Left lung (tissue), 10 donors: ENCODE results near the gene NPBWR2. TPM values are rescaled to one million over a fixed set of nuclear protein-coding genes. Genes with fewer than 3 reads are reported as not detected.

Experiments
- ATAC-seq: fragments of 200-7000 bp; cut with Tn5 transposase; one replicate; pipeline ENCODE4 v1.9.1; 2020; ENCODE audit warnings: moderate library complexity
- DNase-seq, 4 donors: peaks; one replicate each; pipeline ENCODE4 v3.0.0-alpha.2; 2013 to 2020
- H3K27ac ChIP-seq, 2 donors: fragments of 200-600 bp; sonication (generic) in 1 of 2; one replicate each; pipeline versions ENCODE4 v1.5.0 to v1.8.0; 2020 to 2021
- H3K27me3 ChIP-seq, 2 donors: fragments of 200-600 bp; sonication (generic) in 1 of 2; one replicate each; pipeline versions ENCODE4 v1.5.0 to v1.8.0; 2020 to 2021
- H3K36me3 ChIP-seq, 2 donors: fragments of 200-600 bp; sonication (generic) in 1 of 2; one replicate each; pipeline versions ENCODE4 v1.5.0 to v1.8.0; 2020 to 2021
- H3K4me1 ChIP-seq, 2 donors: fragments of 200-600 bp; one replicate each; pipeline ENCODE4 v1.8.0; 2021
- H3K4me3 ChIP-seq, 2 donors: fragments of 200-600 bp; sonication (generic) in 1 of 2; one replicate each; pipeline versions ENCODE4 v1.5.0 to v1.8.0; 2020 to 2021; ENCODE audit warnings: mild to moderate bottlenecking in 1 of 2
- H3K9me3 ChIP-seq, 2 donors: fragments of 200-600 bp; sonication (generic) in 1 of 2; one replicate each; pipeline versions ENCODE4 v1.5.0 to v1.8.0; 2020 to 2021
- CTCF ChIP-seq, 2 donors: fragments of 200-600 bp; sonication (generic) in 1 of 2; IDR thresholded peaks; one replicate each; pipeline versions ENCODE4 v1.5.0 to v1.8.0; 2021; ENCODE audit warnings: antibody characterized with exemption in 2 of 2
- intact Hi-C, 2 donors: fragments of 100-400 bp; cut with DNase I; formaldehyde crosslinking; loops; one replicate each; pipeline versions ENCODE4 v1.11.2 to v1.14.2; 2022
- microRNA-seq, 2 donors: library from miRNA; unstranded; fragments of <30 nt; microRNA quantifications; one replicate each; pipeline ENCODE4, GENCODE V29; 2019
- polyA plus RNA-seq, 6 donors: library from polyadenylated mRNA; unstranded; fragments of 120-200 nt; gene quantifications; one replicate each; pipeline ENCODE4 v1.2.1, GENCODE V29; 2013; ENCODE audit not compliant: insufficient read length in 6 of 6
- total RNA-seq, 2 donors: library from RNA; stranded (reverse); fragmentation: NEBNext Ultra II Directional; extraction: Animal tissue kit (Norgen Biotek cat#: 25700); gene quantifications; one replicate each; pipeline ENCODE4 v1.2.1, GENCODE V29; 2021
- donor health status: DM: no; HTN: yes; CAD: no.
- donor health status: DM: no; HTN: no; CAD: no.

The NPBWR2 gene
- total and polyA plus RNA-seq, 8 donors: not detected

DNA sequence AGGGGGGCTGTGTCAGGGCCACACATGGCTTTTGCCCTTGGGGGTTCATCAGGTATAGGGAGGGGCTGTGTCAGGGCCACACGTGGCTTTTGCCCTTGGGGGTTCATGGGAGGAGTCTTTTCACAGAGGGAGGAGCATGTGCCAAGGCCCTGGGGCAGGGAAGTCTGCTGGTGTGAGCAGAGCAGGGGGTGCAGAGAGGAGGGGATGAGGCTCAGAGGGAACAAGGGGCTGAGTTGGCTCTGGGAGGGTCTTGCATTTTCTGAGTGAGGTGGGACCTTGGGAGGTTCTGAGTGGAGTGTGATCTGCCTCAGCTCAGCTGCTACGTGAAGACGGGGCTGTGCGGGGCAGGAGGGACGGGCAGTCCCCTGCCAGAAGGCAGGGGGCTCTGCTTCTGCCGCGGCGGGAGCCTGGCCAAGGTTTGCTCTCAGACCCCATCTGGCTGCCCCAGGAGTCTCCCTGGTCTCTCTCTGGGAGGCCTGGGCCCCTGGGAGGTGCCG lies 51.9 kb downstream of the NPBWR2 start:
- no peak for TF ChIP-seq CTCF (IDR thresholded peaks at IDR 0.05)
- Histone ChIP-seq H3K27me3 (peaks cover 5 to 70% of the 10 kb centered on the region in 2 donors), H3K4me1 (peaks cover 6 to 43% of the 10 kb centered on the region in 2 donors), H3K4me3 (no peak overlapping the region), H3K9me3 (no peaks in the 10 kb centered on the region), H3K27ac (peak overlapping the region; percentile 77), H3K36me3 (no peaks in the 10 kb centered on the region)
- ATAC-seq (no peak), DNase-seq (no peak)
- intact Hi-C loops: no loop called here

- DNase-seq (peak in 2 of 4 donors; percentile 73 to 91), ATAC-seq (peak; percentile 19)
- no peak for TF ChIP-seq CTCF (IDR thresholded peaks at IDR 0.05)
- peaks cover 15 to 84% of the 10 kb centered on the region in 2 donors for H3K27me3 ChIP-seq
- no peaks in the 10 kb centered on the region for H3K36me3 ChIP-seq
- H3K4me3 ChIP-seq: no peak overlapping the region
- intact Hi-C loops: no loop called here
- peak overlapping the region; percentile 77 for H3K27ac ChIP-seq
- H3K9me3 ChIP-seq: no peaks in the 10 kb centered on the region
- peaks cover 6 to 48% of the 10 kb centered on the region in 2 donors for H3K4me1 ChIP-seq
Measured at GRCh38 chr20:64053841-64054661, 53.3 kb downstream of the NPBWR2 start.

Small RNAs within 50 kb of the gene (microRNA-seq; reads per million reads assigned to microRNA genes)
- gene MIR6813: 0.96 to 3.2 reads per million in 2 donors

Other genes with a start within 250 kb of the NPBWR2 start
- gene ABHD16B, start 246.1 kb downstream of the NPBWR2 start, total RNA-seq: under 1 TPM in 1 of 2 donors, not detected in 1; 0.18 TPM
- not detected for gene ABHD16B, start 246.1 kb downstream of the NPBWR2 start, polyA plus RNA-seq
- gene TPD52L2, start 242.3 kb downstream of the NPBWR2 start, total RNA-seq: 100 to 1,000 TPM; 105 to 116 TPM
- 10 to 100 TPM; 82.6 to 95.5 (median 85.9) TPM for gene TPD52L2, start 242.3 kb downstream of the NPBWR2 start, polyA plus RNA-seq
- gene DNAJC5, start 212.4 kb downstream of the NPBWR2 start, total RNA-seq: 10 to 100 TPM; 39.9 to 59.5 TPM
- gene DNAJC5, start 212.4 kb downstream of the NPBWR2 start, polyA plus RNA-seq: 10 to 100 TPM; 17.5 to 30.5 (median 24.3) TPM
- gene UCKL1, start 151.1 kb downstream of the NPBWR2 start, total RNA-seq: 10 to 100 TPM; 26.7 to 31.6 TPM
- gene UCKL1, start 151.1 kb downstream of the NPBWR2 start, polyA plus RNA-seq: 10 to 100 TPM; 47.1 to 68.8 (median 60.0) TPM
- 10 to 100 TPM; 16.4 to 16.9 TPM for gene ZNF512B, start 137.6 kb downstream of the NPBWR2 start, total RNA-seq
- 10 to 100 TPM; 23.1 to 38.3 (median 30.4) TPM for gene ZNF512B, start 137.6 kb downstream of the NPBWR2 start, polyA plus RNA-seq
- 1 to 10 TPM; 4.6 to 6.0 TPM for gene SAMD10, start 127.9 kb downstream of the NPBWR2 start, total RNA-seq
- gene SAMD10, start 127.9 kb downstream of the NPBWR2 start, polyA plus RNA-seq: 10 to 100 TPM in 1 of 6 donors, 1 to 10 TPM in 5; 5.7 to 10.5 (median 8.0) TPM
- 10 to 100 TPM; 49.8 to 53.7 TPM for gene PRPF6, start 126.4 kb downstream of the NPBWR2 start, total RNA-seq
- gene PRPF6, start 126.4 kb downstream of the NPBWR2 start, polyA plus RNA-seq: 10 to 100 TPM; 75.1 to 85.4 (median 82.3) TPM
- gene C20orf204, start 71.4 kb downstream of the NPBWR2 start, total RNA-seq: 1 to 10 TPM in 1 of 2 donors, under 1 TPM in 1; 0.76 to 1.0 TPM
- gene C20orf204, start 71.4 kb downstream of the NPBWR2 start, polyA plus RNA-seq: 1 to 10 TPM in 5 of 6 donors, under 1 TPM in 1; 0.86 to 1.9 (median 1.2) TPM
- gene SOX18, start 57.9 kb downstream of the NPBWR2 start, total RNA-seq: 10 to 100 TPM; 40.3 to 69.2 TPM
- gene SOX18, start 57.9 kb downstream of the NPBWR2 start, polyA plus RNA-seq: 10 to 100 TPM; 11.5 to 25.5 (median 16.7) TPM
- gene TCEA2, start 44.4 kb downstream of the NPBWR2 start, total RNA-seq: 10 to 100 TPM; 31.2 to 34.3 TPM
- gene TCEA2, start 44.4 kb downstream of the NPBWR2 start, polyA plus RNA-seq: 10 to 100 TPM; 68.5 to 93.0 (median 79.1) TPM
- 10 to 100 TPM; 23.4 to 63.9 TPM for gene RGS19, start 28.0 kb downstream of the NPBWR2 start, total RNA-seq
- gene RGS19, start 28.0 kb downstream of the NPBWR2 start, polyA plus RNA-seq: 10 to 100 TPM in 1 of 6 donors, 1 to 10 TPM in 5; 6.3 to 13.3 (median 8.3) TPM
- gene OPRL1, start 27.5 kb downstream of the NPBWR2 start, total RNA-seq: 1 to 10 TPM; 1.8 to 2.0 TPM
- gene OPRL1, start 27.5 kb downstream of the NPBWR2 start, polyA plus RNA-seq: 1 to 10 TPM; 1.9 to 2.5 (median 2.2) TPM
- gene LKAAEAR1, start 23.2 kb downstream of the NPBWR2 start, total RNA-seq: under 1 TPM in 1 of 2 donors, not detected in 1; 0.45 TPM
- under 1 TPM; 0.38 to 0.70 (median 0.50) TPM for gene LKAAEAR1, start 23.2 kb downstream of the NPBWR2 start, polyA plus RNA-seq
- not detected for gene MYT1, start 56.9 kb upstream of the NPBWR2 start, total RNA-seq
- gene MYT1, start 56.9 kb upstream of the NPBWR2 start, polyA plus RNA-seq: under 1 TPM; 0.26 to 0.42 (median 0.32) TPM
- 10 to 100 TPM; 31.6 to 32.6 TPM for gene PCMTD2, start 148.2 kb upstream of the NPBWR2 start, total RNA-seq
- gene PCMTD2, start 148.2 kb upstream of the NPBWR2 start, polyA plus RNA-seq: 100 to 1,000 TPM; 110 to 163 (median 131) TPM